Upper lobe of left lung (tissue), 6 donors: ENCODE data around the gene SGMS1. TPM values are rescaled to one million over a fixed set of nuclear protein-coding genes. Genes with fewer than 3 reads are reported as not detected.

ENCODE experiments used
- ATAC-seq, 2 donors: fragments of 200-7000 bp; cut with Tn5 transposase; one replicate each; pipeline ENCODE4 v1.9.1; 2022; ENCODE audit warnings: mild to moderate bottlenecking in 2 of 2, moderate library complexity in 2 of 2; ENCODE audit not compliant: low FRiP score in 2 of 2
- DNase-seq, 2 donors: peaks; one replicate each; pipeline ENCODE4 v3.0.0-alpha.2; 2019 to 2020
- H3K27ac ChIP-seq, 4 donors: fragments of 200-600 bp; sonication (generic); one replicate each; pipeline ENCODE4 v1.5.1; 2016 to 2019
- H3K27me3 ChIP-seq, 4 donors: fragments of 200-600 bp; sonication (generic); one replicate each; pipeline ENCODE4 v1.5.1; 2017 to 2019
- H3K36me3 ChIP-seq, 4 donors: fragments of 200-600 bp; sonication (generic); one replicate each; pipeline ENCODE4 v1.5.1; 2016 to 2019
- H3K4me1 ChIP-seq, 4 donors: fragments of 200-600 bp; sonication (generic); one replicate each; pipeline ENCODE4 v1.5.1; 2018 to 2019
- H3K4me3 ChIP-seq, 4 donors: fragments of 200-600 bp; sonication (generic); one replicate each; pipeline ENCODE4 v1.5.1; 2017 to 2019; ENCODE audit warnings: mild to moderate bottlenecking in 2 of 4, moderate library complexity in 1 of 4
- H3K9me3 ChIP-seq, 4 donors: fragments of 200-600 bp; sonication (generic); one replicate each; pipeline ENCODE4 v1.5.1; 2018 to 2019
- CTCF ChIP-seq, 6 experiments: fragments of 450-650 bp in 4 of 6; fragments of 200-600 bp in 2 of 6; sonication (generic) in 2 of 6; IDR thresholded peaks; one replicate each; pipeline ENCODE4 v1.5.1; 2016 to 2019; ENCODE audit warnings: antibody characterized with exemption in 6 of 6
- EP300 ChIP-seq, 4 donors: sonication (generic); formaldehyde crosslinking; IDR thresholded peaks; one replicate each; pipeline ENCODE4 v1.5.1; 2017; ENCODE audit warnings: antibody characterized with exemption in 4 of 4, control low read depth in 2 of 4
- POLR2A ChIP-seq, 4 donors: fragments of 450-650 bp; IDR thresholded peaks; one replicate each; pipeline ENCODE4 v1.5.1; 2016 to 2017; ENCODE audit warnings: antibody characterized with exemption in 4 of 4, mild to moderate bottlenecking in 2 of 4
- POLR2AphosphoS5 ChIP-seq, 2 donors: sonication (generic); formaldehyde crosslinking; IDR thresholded peaks; one replicate each; pipeline ENCODE4 v1.5.1; 2017; ENCODE audit warnings: antibody characterized with exemption in 2 of 2
- WGBS, 2 donors: methylation state at CpG; one replicate each; pipeline ENCODE4 v1.1.5; 2017 to 2018; 5-methylcytosine and 5-hydroxymethylcytosine counted together
- total RNA-seq, 6 donors: library from RNA; depleted of rRNA in 4 of 6; stranded (reverse); fragments of >200 nt in 4 of 6; gene quantifications; one replicate each; pipeline versions ENCODE4 v1.1.0 to v1.2.1, GENCODE V29; 2016 to 2021
- donor health status: DM: no; HTN: no; CAD: no; lungs with moderate emphysema.
- donor health status: DM: no; HTN: yes; CAD: no; lungs with severe emphysema.

The SGMS1 gene
- total RNA-seq, 6 donors from 2014 or later = 66.7 to 230 (median 173) TPM

DNA sequence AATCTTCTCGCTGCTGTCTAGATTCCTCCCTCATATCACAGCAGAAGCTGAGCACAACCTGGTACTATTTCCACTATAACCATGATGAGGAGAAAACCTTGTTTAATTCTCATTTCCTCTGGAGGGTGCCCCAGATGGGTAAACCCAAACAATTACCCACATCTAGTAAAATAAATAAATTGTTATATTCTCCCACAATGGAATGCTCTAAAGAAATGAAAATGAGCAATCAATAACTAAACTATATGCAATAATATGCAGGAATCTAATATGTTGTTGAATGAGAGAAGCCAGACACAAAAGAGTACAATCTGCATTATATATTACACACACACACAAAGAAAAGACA is 37.0 kb downstream of the SGMS1 start:
- ATAC-seq (no peak), DNase-seq (no peak)
- H3K4me3 ChIP-seq = no peak overlapping the region
- TF ChIP-seq EP300 (IDR thresholded peaks at IDR 0.05) (no peak), CTCF (IDR thresholded peaks at IDR 0.05) (no peak), POLR2A (IDR thresholded peaks at IDR 0.05) (no peak), POLR2AphosphoS5 (IDR thresholded peaks at IDR 0.05) (no peak)
- no peak overlapping the region for H3K27ac ChIP-seq
- H3K9me3 ChIP-seq = no peaks in the 10 kb centered on the region
- H3K27me3 ChIP-seq = no peaks in the 10 kb centered on the region
- H3K36me3 ChIP-seq = peaks cover 0 to 14% (median 4%) of the 10 kb centered on the region in 4 donors
- peaks cover 0 to 12% (median 1%) of the 10 kb centered on the region in 4 donors for H3K4me1 ChIP-seq
- 40 to 60% methylated on average over 1 of the region's 1 CpG for WGBS, 2 donors

- Histone ChIP-seq H3K4me3 (no peak overlapping the region), H3K27ac (no peak overlapping the region), H3K36me3 (peaks cover 0 to 14% (median 4%) of the 10 kb centered on the region in 4 donors), H3K9me3 (no peaks in the 10 kb centered on the region), H3K4me1 (peaks cover 0 to 12% (median 4%) of the 10 kb centered on the region in 4 donors), H3K27me3 (no peaks in the 10 kb centered on the region)
- ATAC-seq (peak in 1 of 2 donors; percentile 91), DNase-seq (peak in 1 of 2 donors; percentile 34)
- WGBS, 2 donors = 67 to 76% methylated on average over 6 of the region's 6 CpGs
- TF ChIP-seq POLR2AphosphoS5 (IDR thresholded peaks at IDR 0.05) = no peak
- TF ChIP-seq EP300 (IDR thresholded peaks at IDR 0.05) = peak in 1 of 4 donors; percentile 4
Observed at GRCh38 chr10:50585921-50586739, 37.6 kb downstream of the SGMS1 start.

DNA sequence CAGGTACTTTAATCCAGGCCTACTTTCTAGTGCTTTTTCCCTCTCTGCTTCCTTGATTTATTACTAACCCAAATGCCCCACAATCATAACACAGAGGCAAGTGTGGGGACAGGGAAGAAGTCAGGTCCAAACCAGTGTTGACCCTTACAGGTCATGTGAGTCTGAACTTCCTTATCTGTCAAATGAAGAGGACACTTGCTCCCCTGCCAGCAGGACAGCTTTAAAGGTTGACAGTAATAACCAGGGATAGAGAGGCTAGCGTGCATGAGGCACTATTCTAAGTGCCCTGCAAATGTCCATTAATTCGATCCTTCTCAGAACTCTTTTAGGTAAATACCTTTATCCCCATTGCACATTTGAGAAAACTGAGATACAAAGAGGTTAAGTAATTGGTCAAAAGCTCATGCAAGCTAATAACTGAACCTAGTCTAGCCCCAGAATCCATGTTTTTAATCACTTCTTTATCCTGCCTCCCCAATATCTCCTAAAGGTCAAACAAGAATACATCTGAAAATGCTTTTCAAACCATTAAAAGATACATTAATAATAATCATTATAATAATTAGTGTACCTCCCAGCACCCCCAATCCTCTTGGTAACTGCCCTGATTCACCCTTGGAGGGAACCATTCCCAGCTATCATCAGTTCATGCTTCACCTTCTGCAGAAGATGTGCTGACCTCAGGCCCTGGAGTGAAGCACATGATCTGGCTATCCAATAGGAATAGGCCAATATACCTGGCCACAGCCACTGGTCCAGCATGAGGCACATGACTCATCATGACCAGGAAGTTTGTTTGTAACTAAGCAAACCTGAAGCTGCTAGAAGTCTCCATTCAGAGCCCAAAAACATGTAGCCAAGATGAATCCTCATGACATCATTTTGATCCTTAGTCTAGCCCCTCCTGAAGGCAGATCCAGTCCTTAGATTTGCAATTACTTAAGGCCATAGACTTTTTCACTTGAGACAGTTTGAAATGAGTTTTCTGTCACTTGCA is 40.7 kb downstream of the SGMS1 start:
- peaks cover 0 to under 1% (median 0%) of the 10 kb centered on the region in 4 donors for H3K36me3 ChIP-seq
- TF ChIP-seq POLR2AphosphoS5 (IDR thresholded peaks at IDR 0.05) = no peak
- TF ChIP-seq CTCF (IDR thresholded peaks at IDR 0.05) = no peak
- TF ChIP-seq EP300 (IDR thresholded peaks at IDR 0.05) = no peak
- no peak for TF ChIP-seq POLR2A (IDR thresholded peaks at IDR 0.05)
- DNase-seq (no peak), ATAC-seq (no peak)
- H3K4me1 ChIP-seq = peaks cover 20 to 31% (median 26%) of the 10 kb centered on the region in 4 donors
- no peaks in the 10 kb centered on the region for H3K27me3 ChIP-seq
- WGBS, 2 donors = 93 to 97% methylated on average over 2 of the region's 2 CpGs
- no peaks in the 10 kb centered on the region for H3K9me3 ChIP-seq
- no peak overlapping the region for H3K4me3 ChIP-seq
- no peak overlapping the region for H3K27ac ChIP-seq

DNA sequence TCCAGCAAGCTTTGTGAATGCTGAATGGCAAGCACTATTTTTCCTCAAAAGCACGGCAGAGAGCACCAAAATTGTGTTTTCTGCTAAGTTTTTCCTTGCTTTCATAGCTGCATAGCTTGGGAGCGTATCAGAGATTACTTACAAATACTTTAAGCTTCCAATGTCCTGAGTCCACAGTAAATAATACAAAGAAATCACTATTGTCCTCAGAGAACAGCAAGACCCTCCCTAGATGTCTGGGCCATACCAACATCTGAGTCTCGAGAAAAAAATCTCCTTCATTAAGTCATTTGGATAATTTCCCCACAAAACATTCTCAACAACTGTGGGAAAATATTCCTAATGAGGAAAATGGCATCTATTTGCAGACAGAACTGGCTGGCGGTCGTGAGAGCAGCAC is 41.7 kb downstream of the SGMS1 start:
- H3K4me1 ChIP-seq = peaks cover 30 to 40% (median 35%) of the 10 kb centered on the region in 4 donors
- no peak for TF ChIP-seq EP300 (IDR thresholded peaks at IDR 0.05)
- ATAC-seq (no peak), DNase-seq (no peak)
- 90 to 99% methylated on average over 5 of the region's 5 CpGs for WGBS, 2 donors
- H3K4me3 ChIP-seq = no peak overlapping the region
- no peaks in the 10 kb centered on the region for H3K36me3 ChIP-seq
- no peaks in the 10 kb centered on the region for H3K9me3 ChIP-seq
- H3K27me3 ChIP-seq = no peaks in the 10 kb centered on the region
- H3K27ac ChIP-seq = no peak overlapping the region

- peak overlapping the region in 3 of 4 donors; percentile 32 to 59 (median 52) for H3K27ac ChIP-seq
- H3K27me3 ChIP-seq = no peaks in the 10 kb centered on the region
- ATAC-seq = no peak
- no peak overlapping the region for H3K4me3 ChIP-seq
- no peaks in the 10 kb centered on the region for H3K36me3 ChIP-seq
- no peak for DNase-seq
- no peaks in the 10 kb centered on the region for H3K9me3 ChIP-seq
- TF ChIP-seq POLR2A (IDR thresholded peaks at IDR 0.05) (no peak), CTCF (IDR thresholded peaks at IDR 0.05) (no peak), EP300 (IDR thresholded peaks at IDR 0.05) (no peak), POLR2AphosphoS5 (IDR thresholded peaks at IDR 0.05) (no peak)
- peaks cover 36 to 43% (median 39%) of the 10 kb centered on the region in 4 donors for H3K4me1 ChIP-seq
- 63 to 69% methylated on average over 7 of the region's 7 CpGs for WGBS, 2 donors
Observed at GRCh38 chr10:50580262-50580891, 43.4 kb downstream of the SGMS1 start.
